Liver (tissue), 9 donors: ENCODE measurements around the gene CKAP5. TPM values are rescaled to one million over a fixed set of nuclear protein-coding genes. Genes with fewer than 3 reads are reported as not detected.

ENCODE experiments used
- DNase-seq: peaks from one replicate; pipeline ENCODE4 v3.0.0-alpha.2; 2017; ENCODE audit warnings: low spot score
- H3K27ac ChIP-seq, 2 donors: one replicate each; pipeline ENCODE4 v1.7.0; 2013; ENCODE audit warnings: inconsistent platforms in 2 of 2, low read length in 2 of 2, control low read depth in 1 of 2, low read depth in 1 of 2, mild to moderate bottlenecking in 1 of 2
- H3K27me3 ChIP-seq, 4 donors: one replicate each; pipeline versions ENCODE4 v1.6.1 to v1.7.0; 2013; ENCODE audit warnings: low read length in 3 of 4, inconsistent platforms in 1 of 4, mild to moderate bottlenecking in 1 of 4, moderate library complexity in 1 of 4; ENCODE audit not compliant: control insufficient read depth in 4 of 4, insufficient read depth in 4 of 4
- H3K36me3 ChIP-seq, 4 donors: one replicate each; pipeline versions ENCODE4 v1.6.1 to v1.7.0; 2013; ENCODE audit warnings: low read length in 3 of 4, mild to moderate bottlenecking in 3 of 4, low read depth in 1 of 4, moderate library complexity in 1 of 4; ENCODE audit not compliant: control insufficient read depth in 4 of 4, insufficient read depth in 3 of 4
- H3K4me1 ChIP-seq, 4 donors: one replicate each; pipeline versions ENCODE4 v1.6.1 to v1.7.0; 2013; ENCODE audit warnings: low read length in 3 of 4, mild to moderate bottlenecking in 3 of 4, moderate library complexity in 1 of 4; ENCODE audit not compliant: control insufficient read depth in 4 of 4, insufficient read depth in 4 of 4
- H3K4me3 ChIP-seq, 3 donors: one replicate each; pipeline versions ENCODE4 v1.6.1 to v1.7.0; 2013; ENCODE audit warnings: low read length in 3 of 3, control low read depth in 1 of 3, low read depth in 1 of 3, mild to moderate bottlenecking in 1 of 3
- H3K9ac ChIP-seq, 2 donors: one replicate each; pipeline ENCODE4 v1.7.0; 2013; ENCODE audit warnings: low read length in 2 of 2, mild to moderate bottlenecking in 2 of 2, moderate library complexity in 2 of 2, control low read depth in 1 of 2, low read depth in 1 of 2
- H3K9me3 ChIP-seq, 4 donors: one replicate each; pipeline versions ENCODE4 v1.6.1 to v1.7.0; 2013; ENCODE audit warnings: low read length in 3 of 4; ENCODE audit not compliant: control insufficient read depth in 4 of 4
- CTCF ChIP-seq: fragments of 150-350 bp; IDR thresholded peaks from 2 replicates; pipeline ENCODE4 v1.5.1; 2017; ENCODE audit warnings: improper control_type of control experiment, low read depth, low read length; ENCODE audit not compliant: missing input control
- EGR1 ChIP-seq, 2 donors: IDR thresholded peaks; 2 replicates each; pipeline ENCODE4 v1.6.1; 2016 to 2018; ENCODE audit warnings: antibody characterized with exemption in 2 of 2, low read depth in 2 of 2
- FOXA1 ChIP-seq: IDR thresholded peaks from 2 replicates; pipeline ENCODE4 v1.6.1; 2016; ENCODE audit warnings: antibody characterized with exemption
- FOXA2 ChIP-seq: IDR thresholded peaks from 2 replicates; pipeline ENCODE4 v1.6.1; 2016; ENCODE audit warnings: antibody characterized with exemption
- GABPA ChIP-seq, 2 donors: IDR thresholded peaks in 1 of 2; conservative IDR thresholded peaks in 1 of 2; 2 replicates each; pipeline ENCODE4 v1.6.1; 2016; ENCODE audit warnings: antibody characterized with exemption in 2 of 2, mild to moderate bottlenecking in 1 of 2, moderate library complexity in 1 of 2
- HNF4A ChIP-seq, 2 donors: conservative IDR thresholded peaks; 2 replicates each; pipeline ENCODE4 v1.6.1; 2016; ENCODE audit warnings: antibody characterized with exemption in 2 of 2, mild to moderate bottlenecking in 2 of 2
- HNF4G ChIP-seq: IDR thresholded peaks from 2 replicates; pipeline ENCODE4 v1.6.1; 2016; ENCODE audit warnings: antibody characterized with exemption
- JUND ChIP-seq, 2 donors: IDR thresholded peaks; 2 replicates each; pipeline ENCODE4 v1.6.1; 2016; ENCODE audit warnings: antibody characterized with exemption in 2 of 2
- MAX ChIP-seq: IDR thresholded peaks from 2 replicates; pipeline ENCODE4 v1.6.1; 2016; ENCODE audit warnings: antibody characterized with exemption
- NR2F2 ChIP-seq: IDR thresholded peaks from 2 replicates; pipeline ENCODE4 v1.6.1; 2016; ENCODE audit warnings: antibody characterized with exemption
- RAD21 ChIP-seq, 2 donors: IDR thresholded peaks; 2 replicates each; pipeline ENCODE4 v1.6.1; 2016; ENCODE audit warnings: antibody characterized with exemption in 2 of 2, mild to moderate bottlenecking in 2 of 2
- REST ChIP-seq: IDR thresholded peaks from 2 replicates; pipeline ENCODE4 v1.6.1; 2016; ENCODE audit warnings: antibody characterized with exemption, mild to moderate bottlenecking
- RXRA ChIP-seq, 2 donors: IDR thresholded peaks; 2 replicates each; pipeline ENCODE4 v1.6.1; 2017 to 2018; ENCODE audit warnings: antibody characterized with exemption in 2 of 2, mild to moderate bottlenecking in 1 of 2
- SP1 ChIP-seq: IDR thresholded peaks from 2 replicates; pipeline ENCODE4 v1.6.1; 2018; ENCODE audit warnings: antibody characterized with exemption, mild to moderate bottlenecking
- TAF1 ChIP-seq: conservative IDR thresholded peaks from 2 replicates; pipeline ENCODE4 v1.6.1; 2016; ENCODE audit warnings: antibody characterized with exemption, mild to moderate bottlenecking
- YY1 ChIP-seq: IDR thresholded peaks from 2 replicates; pipeline ENCODE4 v1.6.1; 2016; ENCODE audit warnings: antibody characterized with exemption, mild to moderate bottlenecking
- ZBTB33 ChIP-seq: IDR thresholded peaks from 2 replicates; pipeline ENCODE4 v1.6.1; 2016; ENCODE audit warnings: antibody characterized with exemption
- WGBS: extraction: QIAGEN DNeasy Blood & Tissue Kit; methylation state at CpG from one replicate; pipeline ENCODE4 v1.1.7; 2013; 5-methylcytosine and 5-hydroxymethylcytosine counted together
- polyA plus RNA-seq, 2 donors: library from polyadenylated mRNA; stranded (reverse) in 1 of 2; unstranded in 1 of 2; fragments of 200-250 nt in 1 of 2; fragments of >200 nt in 1 of 2; fragmentation: Nextera tagmentation in 1 of 2; extraction: Ambion mirVana in 1 of 2; gene quantifications; one replicate each; pipeline versions ENCODE4 v1.2.1 to v1.2.3, GENCODE V29; 2013 to 2015
- total RNA-seq, 2 donors: library from RNA; depleted of rRNA; stranded (reverse); fragments of >200 nt; gene quantifications; one replicate each; pipeline ENCODE4 v1.2.3, GENCODE V29; 2014
- TF ChIP-seq, protein P1 (sequence below): IDR thresholded peaks from 2 replicates; pipeline ENCODE4 v1.6.1; 2016; ENCODE audit warnings: antibody characterized with exemption
- donor health status: healthy.
- donor health status: healthy.
- donor health status: healthy.
- donor health status: healthy.
- donor health status: healthy.

The CKAP5 gene
- total and polyA plus RNA-seq, 4 donors: 6.1 to 70.4 (median 15.4) TPM

DNA sequence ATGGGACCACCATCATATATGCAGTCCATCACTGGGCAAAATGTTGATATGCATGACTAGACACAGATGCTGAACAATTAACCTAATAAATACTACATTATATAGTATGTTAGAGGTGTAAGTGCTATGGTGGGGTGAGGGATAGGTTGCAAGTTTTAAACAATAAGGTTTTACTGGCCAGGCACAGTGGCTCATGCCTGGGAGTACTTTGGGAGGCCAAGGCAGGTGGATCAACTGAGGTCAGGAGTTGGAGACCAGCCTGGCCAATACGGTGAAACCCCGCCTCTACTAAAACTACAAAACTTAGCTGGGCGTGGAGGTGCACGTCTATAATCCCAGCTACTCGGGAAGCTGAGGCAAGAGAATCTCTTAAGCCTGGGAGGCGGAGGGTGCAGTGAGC is 98.9 kb downstream of the CKAP5 start:
- peaks cover 4 to 47% (median 38%) of the 10 kb centered on the region in 4 donors for H3K36me3 ChIP-seq
- no peak overlapping the region for H3K27ac ChIP-seq
- no peak overlapping the region for H3K9ac ChIP-seq
- no peak overlapping the region for H3K4me3 ChIP-seq
- TF ChIP-seq HNF4A (conservative IDR thresholded peaks at IDR 0.05) (no peak), MAX (no peak), FOXA2 (no peak), NR2F2 (no peak), JUND (IDR thresholded peaks at IDR 0.05) (no peak)
- TF ChIP-seq, protein P1, sequence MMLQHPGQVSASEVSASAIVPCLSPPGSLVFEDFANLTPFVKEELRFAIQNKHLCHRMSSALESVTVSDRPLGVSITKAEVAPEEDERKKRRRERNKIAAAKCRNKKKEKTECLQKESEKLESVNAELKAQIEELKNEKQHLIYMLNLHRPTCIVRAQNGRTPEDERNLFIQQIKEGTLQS: no peak
- no peak for DNase-seq
- H3K9me3 ChIP-seq: no peaks in the 10 kb centered on the region
- H3K27me3 ChIP-seq: no peaks in the 10 kb centered on the region
- no peaks in the 10 kb centered on the region for H3K4me1 ChIP-seq
- 87% methylated on average over 6 of the region's 6 CpGs for WGBS

DNA sequence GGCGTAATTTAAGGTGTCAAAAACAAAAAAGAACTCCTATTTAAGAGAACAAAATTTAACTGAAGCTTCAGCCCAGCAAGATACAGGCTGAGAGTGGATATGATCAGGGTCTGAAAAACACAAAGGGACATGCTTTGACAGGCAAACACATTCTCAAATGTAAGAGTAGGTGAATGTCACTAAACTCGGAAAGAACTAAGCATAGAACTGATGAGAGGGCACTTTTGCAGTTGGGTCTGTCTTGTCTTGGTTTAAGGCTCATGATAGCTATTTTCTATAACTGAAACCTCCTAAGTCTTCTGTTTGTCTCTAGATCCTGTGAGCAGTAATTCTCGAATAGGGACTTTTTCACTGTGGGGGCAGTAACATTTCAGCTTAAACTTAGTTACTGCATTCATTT is 100.1 kb downstream of the CKAP5 start:
- TF ChIP-seq HNF4A (conservative IDR thresholded peaks at IDR 0.05) (no peak), CTCF (no peak), GABPA (IDR thresholded peaks at IDR 0.05 in 1 of 2, conservative IDR thresholded peaks at IDR 0.05 in 1 of 2) (no peak), YY1 (no peak), TAF1 (no peak), MAX (no peak), HNF4G (no peak), ZBTB33 (no peak), FOXA1 (no peak), NR2F2 (no peak), FOXA2 (no peak), EGR1 (IDR thresholded peaks at IDR 0.05; ENCODE audit: low read depth in 2 of 2) (no peak), REST (no peak), SP1 (no peak), JUND (IDR thresholded peaks at IDR 0.05) (no peak), RXRA (IDR thresholded peaks at IDR 0.05) (no peak), RAD21 (IDR thresholded peaks at IDR 0.05) (no peak)
- TF ChIP-seq, protein P1: no peak
- H3K27ac ChIP-seq: no peak overlapping the region
- H3K9me3 ChIP-seq: no peaks in the 10 kb centered on the region

More for the DNA sequence above, 100.1 kb downstream of the CKAP5 start:
- Histone ChIP-seq H3K4me3 (no peak overlapping the region), H3K4me1 (no peaks in the 10 kb centered on the region), H3K27me3 (no peaks in the 10 kb centered on the region), H3K9ac (no peak overlapping the region), H3K36me3 (peaks cover 3 to 50% (median 42%) of the 10 kb centered on the region in 4 donors)
- 62% methylated on average over 3 of the region's 3 CpGs for WGBS
- no peak for DNase-seq
